CD8-positive, alpha-beta memory T cell (primary cell): ENCODE measurements around the gene NXT1. TPM values are rescaled to one million over a fixed set of nuclear protein-coding genes. Genes with fewer than 3 reads are reported as not detected.

Experiments used
- CTCF ChIA-PET: fragments of 350-600 bp; sonication (Branson Sonifier 250); formaldehyde crosslinking; loops from one replicate; lab custom pipeline; 2021; ENCODE audit warnings: antibody characterized with exemption; lab: Charles Lee
- POLR2A ChIA-PET: fragments of 350-600 bp; sonication (Branson Sonifier 250); formaldehyde crosslinking; loops from one replicate; lab custom pipeline; 2021; ENCODE audit warnings: antibody characterized with exemption; lab: Charles Lee
- DNase-seq, 5 donors: peaks; one replicate each; pipeline versions ENCODE4 v3.0.0 to v3.0.0-alpha.2; 2020 to 2022; ENCODE audit warnings: mixed read lengths in 1 of 5
- H3K27ac ChIP-seq: one replicate; pipeline ENCODE4 v1.7.0; 2013; ENCODE audit warnings: low read depth, mild to moderate bottlenecking, low read length, moderate library complexity
- H3K27me3 ChIP-seq: 2 replicates; pipeline ENCODE4 v1.7.0; 2013; ENCODE audit warnings: low read length, mild to moderate bottlenecking; ENCODE audit not compliant: insufficient read depth, poor library complexity, severe bottlenecking
- H3K36me3 ChIP-seq: 2 replicates; pipeline ENCODE4 v1.7.0; 2013; ENCODE audit warnings: mild to moderate bottlenecking, low read length, moderate library complexity; ENCODE audit not compliant: insufficient read depth
- H3K4me1 ChIP-seq: 2 replicates; pipeline ENCODE4 v1.7.0; 2013; ENCODE audit warnings: mild to moderate bottlenecking, low read length, moderate library complexity; ENCODE audit not compliant: insufficient read depth
- H3K4me3 ChIP-seq: 2 replicates; pipeline ENCODE4 v1.7.0; 2013; ENCODE audit warnings: mild to moderate bottlenecking, low read length
- H3K9me3 ChIP-seq: 2 replicates; pipeline ENCODE4 v1.7.0; 2013; ENCODE audit warnings: mild to moderate bottlenecking, low read length
- H3K27ac Mint-ChIP-seq, 8 donors: one replicate each; pipeline ENCODE4 v1.8.0; 2020 to 2021; ENCODE audit warnings: mixed read lengths in 8 of 8, mild to moderate bottlenecking in 6 of 8, inconsistent platforms in 3 of 8, moderate library complexity in 3 of 8
- H3K27me3 Mint-ChIP-seq, 2 donors: one replicate each; pipeline ENCODE4 v1.8.0; 2020 to 2021; ENCODE audit warnings: mixed read lengths in 2 of 2, mild to moderate bottlenecking in 1 of 2, moderate library complexity in 1 of 2
- H3K36me3 Mint-ChIP-seq, 3 donors: one replicate each; pipeline ENCODE4 v1.8.0; 2020 to 2021; ENCODE audit warnings: mixed read lengths in 3 of 3, inconsistent platforms in 1 of 3, mild to moderate bottlenecking in 1 of 3
- H3K4me1 Mint-ChIP-seq, 3 donors: one replicate each; pipeline ENCODE4 v1.8.0; 2020 to 2021; ENCODE audit warnings: mixed read lengths in 3 of 3, inconsistent platforms in 1 of 3, mild to moderate bottlenecking in 1 of 3
- H3K4me3 Mint-ChIP-seq, 7 donors: one replicate each; pipeline ENCODE4 v1.8.0; 2020 to 2021; ENCODE audit warnings: mixed read lengths in 7 of 7, mild to moderate bottlenecking in 6 of 7, moderate library complexity in 4 of 7, inconsistent platforms in 2 of 7
- H3K9me3 Mint-ChIP-seq, 5 donors: one replicate each; pipeline ENCODE4 v1.8.0; 2020 to 2022; ENCODE audit warnings: mixed read lengths in 5 of 5, mild to moderate bottlenecking in 3 of 5, moderate library complexity in 2 of 5, inconsistent platforms in 1 of 5
- polyA plus RNA-seq: library from polyadenylated mRNA; unstranded; fragments of 300-500 nt; fragmentation: Illumina TruSeq; gene quantifications from one replicate; pipeline ENCODE4 v1.2.3, GENCODE V29; 2021
- total RNA-seq, 2 experiments: library from RNA; stranded (reverse); gene quantifications; one replicate each; pipeline ENCODE4 v1.2.3, GENCODE V29; 2021

The NXT1 gene
- 10 to 100 TPM; 48.9 to 52.9 TPM for total RNA-seq
- 65.0 TPM for polyA plus RNA-seq

- peak within 1 kb of the TSS; percentile 94 to 99 (median 98) for H3K4me3 Mint-ChIP-seq
- H3K36me3 Mint-ChIP-seq, result peaks cover 0 to 30% (median 0%) of the 10 kb centered on the region in 3 donors
- peaks cover 22 to 24% (median 23%) of the 10 kb centered on the region in 3 donors for H3K4me1 Mint-ChIP-seq
- peak within 1 kb of the TSS; percentile 99 to 100 (median 100) for H3K27ac Mint-ChIP-seq
- POLR2A ChIA-PET, result interaction anchor here (0.7 to 2.6 kb wide), 6 partner anchors 9 to 72 kb away, joined by 3 to 32 read pairs (median 15); partner anchors contain the start of genes GZF1 and NAPB
- no peaks in the 10 kb centered on the region for H3K9me3 Mint-ChIP-seq
- Histone ChIP-seq H3K27me3 (no peaks in the 10 kb centered on the region), H3K9me3 (no peaks in the 10 kb centered on the region), H3K36me3 (peaks cover 12% of the 10 kb centered on the region), H3K4me3 (peak within 1 kb of the TSS; percentile 98), H3K4me1 (peaks cover 21% of the 10 kb centered on the region), H3K27ac (peak within 1 kb of the TSS; percentile 100)
- H3K27me3 Mint-ChIP-seq, result peaks cover 0 to 7% of the 10 kb centered on the region in 2 donors
- CTCF ChIA-PET, result interaction anchor here (0.8 to 2.9 kb wide), 16 partner anchors 9 to 256 kb away, joined by 3 to 42 read pairs (median 6); partner anchors contain the start of genes CSTL1, GZF1 and NAPB
- peak; percentile 90 to 97 (median 96) for DNase-seq
These were observed at the start of gene NXT1 for GRCh38 chr20:23350196-23350903. Gene NXT1, plus strand, starts transcription at chr20:23350791. Its CDS starts 3,251 bp downstream, at chr20:23354042.

- Histone ChIP-seq H3K4me3 (no peak overlapping the region), H3K27me3 (no peaks in the 10 kb centered on the region), H3K4me1 (no peaks in the 10 kb centered on the region), H3K27ac (no peak overlapping the region), H3K36me3 (no peaks in the 10 kb centered on the region), H3K9me3 (no peaks in the 10 kb centered on the region)
- Mint-ChIP-seq H3K4me1 (no peaks in the 10 kb centered on the region), H3K4me3 (no peak overlapping the region), H3K27me3 (peaks cover 4 to 5% of the 10 kb centered on the region in 2 donors), H3K36me3 (peaks cover 0 to 2% (median 0%) of the 10 kb centered on the region in 3 donors), H3K27ac (no peak overlapping the region), H3K9me3 (no peaks in the 10 kb centered on the region)
- DNase-seq, result no peak
- POLR2A ChIA-PET, result no interaction called here
- CTCF ChIA-PET, result no interaction called here
These were observed 49.0 kb upstream of the NXT1 start for GRCh38 chr20:23301436-23302050.

GRCh38 chr20:23302386-23302785, 48.2 kb upstream of the NXT1 start:
- Mint-ChIP-seq H3K4me3 (no peak overlapping the region), H3K27ac (no peak overlapping the region), H3K36me3 (peaks cover 0 to 2% (median 0%) of the 10 kb centered on the region in 3 donors), H3K4me1 (no peaks in the 10 kb centered on the region), H3K9me3 (no peaks in the 10 kb centered on the region), H3K27me3 (peaks cover 4 to 7% of the 10 kb centered on the region in 2 donors)
- no peak for DNase-seq
- POLR2A ChIA-PET, result no interaction called here
- no peaks in the 10 kb centered on the region for H3K9me3 ChIP-seq
- H3K36me3 ChIP-seq, result no peaks in the 10 kb centered on the region
- no peak overlapping the region for H3K27ac ChIP-seq
- H3K4me1 ChIP-seq, result no peaks in the 10 kb centered on the region
- CTCF ChIA-PET, result no interaction called here
- H3K4me3 ChIP-seq, result no peak overlapping the region
- H3K27me3 ChIP-seq, result no peaks in the 10 kb centered on the region

- Mint-ChIP-seq H3K9me3 (no peaks in the 10 kb centered on the region), H3K27me3 (peaks cover 4 to 7% of the 10 kb centered on the region in 2 donors), H3K27ac (no peak overlapping the region), H3K4me1 (no peaks in the 10 kb centered on the region), H3K4me3 (no peak overlapping the region), H3K36me3 (peaks cover 0 to 2% (median 0%) of the 10 kb centered on the region in 3 donors)
- POLR2A ChIA-PET, result no interaction called here
- no peak for DNase-seq
- H3K27me3 ChIP-seq, result no peaks in the 10 kb centered on the region
- CTCF ChIA-PET, result no interaction called here
- no peak overlapping the region for H3K4me3 ChIP-seq
- no peak overlapping the region for H3K27ac ChIP-seq
- no peaks in the 10 kb centered on the region for H3K4me1 ChIP-seq
- H3K9me3 ChIP-seq, result no peaks in the 10 kb centered on the region
- no peaks in the 10 kb centered on the region for H3K36me3 ChIP-seq
These were observed 47.8 kb upstream of the NXT1 start for GRCh38 chr20:23302801-23303200.

GRCh38 chr20:23303325-23304102, 47.1 kb upstream of the NXT1 start:
- no peaks in the 10 kb centered on the region for H3K36me3 ChIP-seq
- Mint-ChIP-seq H3K36me3 (peaks cover 0 to 2% (median 0%) of the 10 kb centered on the region in 3 donors), H3K4me1 (no peaks in the 10 kb centered on the region), H3K4me3 (no peak overlapping the region), H3K27me3 (peaks cover 4 to 7% of the 10 kb centered on the region in 2 donors), H3K27ac (no peak overlapping the region), H3K9me3 (peaks cover 0 to 3% (median 0%) of the 10 kb centered on the region in 5 donors)
- POLR2A ChIA-PET, result no interaction called here
- H3K27me3 ChIP-seq, result no peaks in the 10 kb centered on the region
- CTCF ChIA-PET, result interaction anchor here (0.9 kb wide), 1 partner anchor 9 kb away, joined by 3 read pairs; no protein-coding TSS in a partner anchor
- no peaks in the 10 kb centered on the region for H3K9me3 ChIP-seq
- DNase-seq, result no peak
- H3K4me1 ChIP-seq, result no peaks in the 10 kb centered on the region
- H3K27ac ChIP-seq, result no peak overlapping the region
- H3K4me3 ChIP-seq, result no peak overlapping the region

- POLR2A ChIA-PET, result no interaction called here
- Histone ChIP-seq H3K27me3 (no peaks in the 10 kb centered on the region), H3K9me3 (no peaks in the 10 kb centered on the region), H3K4me3 (no peak overlapping the region), H3K36me3 (no peaks in the 10 kb centered on the region), H3K4me1 (no peaks in the 10 kb centered on the region), H3K27ac (no peak overlapping the region)
- peaks cover 4 to 5% of the 10 kb centered on the region in 2 donors for H3K27me3 Mint-ChIP-seq
- peaks cover 0 to 2% (median 0%) of the 10 kb centered on the region in 3 donors for H3K36me3 Mint-ChIP-seq
- CTCF ChIA-PET, result no interaction called here
- H3K4me1 Mint-ChIP-seq, result no peaks in the 10 kb centered on the region
- no peak overlapping the region for H3K4me3 Mint-ChIP-seq
- no peak for DNase-seq
- H3K27ac Mint-ChIP-seq, result peak overlapping the region in 1 of 8 donors; percentile 67
- peaks cover 0 to 3% (median 0%) of the 10 kb centered on the region in 5 donors for H3K9me3 Mint-ChIP-seq
These were observed 46.0 kb upstream of the NXT1 start for GRCh38 chr20:23304616-23305015.

GRCh38 chr20:23305098-23305497, 45.5 kb upstream of the NXT1 start:
- H3K9me3 ChIP-seq, result no peaks in the 10 kb centered on the region
- no peaks in the 10 kb centered on the region for H3K4me1 ChIP-seq
- H3K36me3 Mint-ChIP-seq, result peaks cover 0 to 2% (median 0%) of the 10 kb centered on the region in 3 donors
- peaks cover 4 to 5% of the 10 kb centered on the region in 2 donors for H3K27me3 Mint-ChIP-seq
- no peak overlapping the region for H3K4me3 ChIP-seq
- H3K27ac ChIP-seq, result no peak overlapping the region
- no peak overlapping the region for H3K4me3 Mint-ChIP-seq
- ChIA-PET CTCF (no interaction called here), POLR2A (no interaction called here)
- H3K36me3 ChIP-seq, result no peaks in the 10 kb centered on the region
- no peaks in the 10 kb centered on the region for H3K4me1 Mint-ChIP-seq
- no peaks in the 10 kb centered on the region for H3K27me3 ChIP-seq
- H3K27ac Mint-ChIP-seq, result no peak overlapping the region
- DNase-seq, result no peak
- H3K9me3 Mint-ChIP-seq, result peaks cover 0 to 3% (median 0%) of the 10 kb centered on the region in 5 donors
